ENCODE data around the gene RAB8B. TPM values are rescaled to one million over a fixed set of nuclear protein-coding genes. Genes with fewer than 3 reads are reported as not detected.

The RAB8B gene
- 67.0 and 75.5 TPM in 2 replicates for total RNA-seq

GRCh38 chr15:63188926-63189871, at the start of gene RAB8B:
TSS of gene RAB8B (plus strand) at chr15:63189606. CDS start at chr15:63189625, 19 bp downstream.

GRCh38 chr15:63157118-63157843, 32.1 kb upstream of the RAB8B start, which contains the start of gene RPS27L:
TSS of gene RPS27L (minus strand) at chr15:63157477. CDS start at chr15:63157405, 72 bp downstream.

GRCh38 chr15:63277038-63277892, 87.9 kb downstream of the RAB8B start, which contains the start of gene APH1B:
TSS of gene APH1B (plus strand) at chr15:63277605. CDS start at chr15:63277624, 19 bp downstream.

Other genes starting within 250 kb of the RAB8B start
- gene TPM1, start 146.9 kb upstream of the RAB8B start, total RNA-seq, result 282 and 616 TPM in 2 replicates
- gene LACTB, start 67.7 kb upstream of the RAB8B start, total RNA-seq, result 28.1 and 29.7 TPM in 2 replicates
- gene RPS27L, start 32.1 kb upstream of the RAB8B start, total RNA-seq, result 122 and 232 TPM in 2 replicates
- gene APH1B, start 88.0 kb downstream of the RAB8B start, total RNA-seq, result 14.4 and 17.8 TPM in 2 replicates
- gene CA12, start 192.2 kb downstream of the RAB8B start, total RNA-seq, result 0.98 and 1.2 TPM in 2 replicates